Sigmoid colon (tissue), 7 donors: ENCODE measurements around the gene LUM. TPM values are rescaled to one million over a fixed set of nuclear protein-coding genes. Genes with fewer than 3 reads are reported as not detected.
A peak's percentile ranks its signal among the peaks of the same experiment; 100 is the strongest.

Experiments
- DNase-seq: peaks from one replicate; pipeline ENCODE4 v3.0.0-alpha.2; 2019
- H3K27ac ChIP-seq, 4 donors: fragments of 200-600 bp; sonication (generic); one replicate each; pipeline ENCODE4 v1.5.1; 2016 to 2019; ENCODE audit warnings: mild to moderate bottlenecking in 1 of 4
- H3K27me3 ChIP-seq, 3 donors: fragments of 200-600 bp; sonication (generic); one replicate each; pipeline ENCODE4 v1.5.1; 2019; ENCODE audit warnings: mild to moderate bottlenecking in 1 of 3
- H3K36me3 ChIP-seq, 4 donors: fragments of 200-600 bp; sonication (generic); one replicate each; pipeline ENCODE4 v1.5.1; 2016 to 2019
- H3K4me1 ChIP-seq, 4 donors: fragments of 200-600 bp; sonication (generic); one replicate each; pipeline ENCODE4 v1.5.1; 2017 to 2019
- H3K4me3 ChIP-seq, 4 donors: fragments of 200-600 bp; sonication (generic); one replicate each; pipeline ENCODE4 v1.5.1; 2017 to 2019; ENCODE audit warnings: mild to moderate bottlenecking in 2 of 4, moderate library complexity in 1 of 4
- H3K9me3 ChIP-seq, 4 donors: fragments of 200-600 bp in 3 of 4; sonication (generic) in 3 of 4; one replicate each; pipeline versions ENCODE4 v1.5.1 to v1.6.1; 2013 to 2019
- CTCF ChIP-seq, 4 experiments: fragments of 450-650 bp in 3 of 4; fragments of 200-600 bp in 1 of 4; IDR thresholded peaks; one replicate each; pipeline ENCODE4 v1.5.1; 2016 to 2019; ENCODE audit warnings: antibody characterized with exemption in 4 of 4, mild to moderate bottlenecking in 3 of 4, moderate library complexity in 2 of 4
- EP300 ChIP-seq, 4 donors: sonication (generic); formaldehyde crosslinking; IDR thresholded peaks; one replicate each; pipeline ENCODE4 v1.6.1; 2017; ENCODE audit warnings: antibody characterized with exemption in 4 of 4
- POLR2A ChIP-seq, 2 donors: fragments of 450-650 bp; IDR thresholded peaks; one replicate each; pipeline ENCODE4 v1.6.1; 2016; ENCODE audit warnings: antibody characterized with exemption in 2 of 2, mild to moderate bottlenecking in 2 of 2, moderate library complexity in 2 of 2
- POLR2AphosphoS5 ChIP-seq, 4 donors: sonication (generic); formaldehyde crosslinking; IDR thresholded peaks; one replicate each; pipeline ENCODE4 v1.6.1; 2017; ENCODE audit warnings: antibody characterized with exemption in 4 of 4
- WGBS, 2 donors: extraction: QIAGEN DNeasy Blood & Tissue Kit; methylation state at CpG; one replicate each; pipeline ENCODE4 v1.1.7; 2013; 5-methylcytosine and 5-hydroxymethylcytosine counted together
- intact Hi-C: fragments of 100-400 bp; cut with DNase I; formaldehyde crosslinking; loops from one replicate; pipeline ENCODE4 v1.15.1; 2023
- polyA plus RNA-seq, 3 donors: library from polyadenylated mRNA; stranded (reverse); fragments of 200-250 nt; gene quantifications; one replicate each; pipeline ENCODE4 v1.2.3, GENCODE V29; 2013
- total RNA-seq, 4 donors: library from RNA; depleted of rRNA; stranded (reverse); fragments of >200 nt; gene quantifications; one replicate each; pipeline ENCODE4 v1.1.0, GENCODE V29; 2016
- donor health status: healthy with polysubstance abuse.
- donor health status: Bipolar disorder and iron deficiency.
- donor health status: healthy.

The LUM gene
- total and polyA plus RNA-seq, 7 donors, result 16.6 to 363 (median 88.4) TPM

DNA sequence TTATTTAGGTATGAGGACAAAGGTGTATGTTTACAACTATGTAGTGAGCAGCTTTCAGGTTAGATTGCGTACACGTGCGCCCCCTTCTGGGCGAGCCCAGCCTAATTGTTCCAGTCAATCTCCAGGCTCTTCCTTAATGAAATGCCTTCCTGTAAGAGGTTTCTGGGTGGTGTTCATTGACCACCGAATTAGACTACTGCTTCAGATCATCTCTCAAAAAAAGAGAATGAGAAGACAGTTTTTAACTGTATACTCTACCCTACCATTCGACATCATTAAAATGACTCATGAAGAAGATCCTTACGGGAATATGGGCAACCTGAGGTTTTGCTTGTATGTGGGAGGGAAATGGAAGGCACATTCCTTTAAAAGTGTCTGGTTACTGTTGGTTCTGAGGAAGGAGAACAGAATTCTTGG, 2.1 kb downstream of the LUM start:
- peaks cover 0 to 17% (median 9%) of the 10 kb centered on the region in 4 donors for H3K4me1 ChIP-seq
- no peaks in the 10 kb centered on the region for H3K27me3 ChIP-seq
- peak overlapping the region in 2 of 4 donors; percentile 33 to 34 for H3K4me3 ChIP-seq
- intact Hi-C loops, result loop anchor here (5.0 kb wide), 1 partner anchor 127 kb away; no protein-coding TSS in a partner anchor
- peak overlapping the region; percentile 25 to 61 (median 38) for H3K27ac ChIP-seq
- TF ChIP-seq EP300 (IDR thresholded peaks at IDR 0.05), result no peak
- peak in 2 of 4 experiments; percentile 29 to 42 for TF ChIP-seq CTCF (IDR thresholded peaks at IDR 0.05)
- peak; percentile 85 for DNase-seq
- 21 to 22% methylated on average over 7 of the region's 7 CpGs for WGBS, 2 donors
- no peaks in the 10 kb centered on the region for H3K36me3 ChIP-seq
- no peaks in the 10 kb centered on the region for H3K9me3 ChIP-seq

DNA sequence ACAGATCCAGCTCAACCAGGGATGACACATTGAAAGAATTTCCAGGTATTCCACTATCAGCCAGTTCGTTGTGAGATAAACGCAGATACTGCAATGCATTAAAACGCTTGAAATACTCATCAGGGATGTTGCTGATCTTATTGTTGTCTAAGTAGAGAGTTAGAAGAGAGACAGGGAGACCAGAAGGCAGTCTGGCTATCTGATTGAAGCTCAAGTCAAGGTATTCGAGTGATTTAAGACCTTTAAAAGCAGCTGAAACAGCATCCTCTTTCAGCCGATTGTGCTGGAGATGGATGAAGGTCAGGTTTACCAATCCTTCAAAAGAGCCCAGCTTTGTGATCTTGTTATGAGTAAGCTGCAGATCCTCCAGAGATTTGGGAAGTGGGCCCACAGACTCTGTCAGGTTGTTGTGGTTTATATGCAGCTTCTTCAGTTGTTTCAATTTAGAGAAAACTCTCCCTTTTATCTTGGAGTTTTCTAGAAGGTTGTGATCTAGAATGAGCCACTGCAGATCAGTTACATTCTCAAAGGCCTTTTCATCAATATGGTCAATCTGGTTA, 3.0 kb downstream of the LUM start:
- TF ChIP-seq POLR2AphosphoS5 (IDR thresholded peaks at IDR 0.05) (no peak), CTCF (IDR thresholded peaks at IDR 0.05) (no peak), POLR2A (IDR thresholded peaks at IDR 0.05) (no peak), EP300 (IDR thresholded peaks at IDR 0.05) (no peak)
- no peaks in the 10 kb centered on the region for H3K9me3 ChIP-seq
- peaks cover 0 to 17% (median 9%) of the 10 kb centered on the region in 4 donors for H3K4me1 ChIP-seq
- intact Hi-C loops, result loop anchor here (5.0 kb wide), 1 partner anchor 126 kb away; no protein-coding TSS in a partner anchor
- H3K4me3 ChIP-seq, result no peak overlapping the region
- no peaks in the 10 kb centered on the region for H3K27me3 ChIP-seq
- 88 to 89% methylated on average over 5 of the region's 5 CpGs for WGBS, 2 donors
- peak overlapping the region in 2 of 4 donors; percentile 36 to 61 for H3K27ac ChIP-seq
- H3K36me3 ChIP-seq, result no peaks in the 10 kb centered on the region
- no peak for DNase-seq

- Histone ChIP-seq H3K9me3 (no peaks in the 10 kb centered on the region), H3K27me3 (no peaks in the 10 kb centered on the region), H3K36me3 (no peaks in the 10 kb centered on the region), H3K4me1 (peaks cover 0 to 8% (median 6%) of the 10 kb centered on the region in 4 donors), H3K4me3 (no peak overlapping the region), H3K27ac (peak overlapping the region in 1 of 4 donors; percentile 5)
- no peak for DNase-seq
- intact Hi-C loops, result loop anchor here (5.0 kb wide), 1 partner anchor 124 kb away; no protein-coding TSS in a partner anchor
- no peak for TF ChIP-seq POLR2AphosphoS5 (IDR thresholded peaks at IDR 0.05)
Observed at GRCh38 chr12:91106283-91106682, 5.0 kb downstream of the LUM start.

- intact Hi-C loops, result loop anchor here (5.0 kb wide), 1 partner anchor 124 kb away; no protein-coding TSS in a partner anchor
- Histone ChIP-seq H3K4me3 (no peak overlapping the region), H3K27ac (peak overlapping the region in 2 of 4 donors; percentile 5 to 34), H3K4me1 (peaks cover 0 to 8% (median 4%) of the 10 kb centered on the region in 4 donors), H3K9me3 (no peaks in the 10 kb centered on the region), H3K27me3 (no peaks in the 10 kb centered on the region), H3K36me3 (no peaks in the 10 kb centered on the region)
- TF ChIP-seq POLR2A (IDR thresholded peaks at IDR 0.05) (no peak), POLR2AphosphoS5 (IDR thresholded peaks at IDR 0.05) (no peak), EP300 (IDR thresholded peaks at IDR 0.05) (no peak), CTCF (IDR thresholded peaks at IDR 0.05) (no peak)
- WGBS, 2 donors, result 73 to 82% methylated on average over 5 of the region's 5 CpGs
- DNase-seq, result no peak
Observed at GRCh38 chr12:91105807-91106206, 5.5 kb downstream of the LUM start.

GRCh38 chr12:91104812-91105466, 6.4 kb downstream of the LUM start:
- DNase-seq, result no peak
- no peak for TF ChIP-seq POLR2AphosphoS5 (IDR thresholded peaks at IDR 0.05)
- TF ChIP-seq POLR2A (IDR thresholded peaks at IDR 0.05), result no peak
- TF ChIP-seq CTCF (IDR thresholded peaks at IDR 0.05), result no peak
- no peak for TF ChIP-seq EP300 (IDR thresholded peaks at IDR 0.05)
- Histone ChIP-seq H3K27me3 (no peaks in the 10 kb centered on the region), H3K4me3 (no peak overlapping the region), H3K9me3 (no peaks in the 10 kb centered on the region), H3K27ac (peak overlapping the region in 2 of 4 donors; percentile 5 to 6), H3K4me1 (peaks cover 0 to 8% (median 3%) of the 10 kb centered on the region in 4 donors), H3K36me3 (no peaks in the 10 kb centered on the region)
- intact Hi-C loops, result loop anchor here (5.0 kb wide), 1 partner anchor 123 kb away; no protein-coding TSS in a partner anchor
- 78 to 82% methylated on average over 1 of the region's 1 CpG for WGBS, 2 donors
